ENCODE data around the gene A4GALT.
A peak's percentile ranks its signal among the peaks of the same experiment; 100 is the strongest.

The A4GALT gene

DNA sequence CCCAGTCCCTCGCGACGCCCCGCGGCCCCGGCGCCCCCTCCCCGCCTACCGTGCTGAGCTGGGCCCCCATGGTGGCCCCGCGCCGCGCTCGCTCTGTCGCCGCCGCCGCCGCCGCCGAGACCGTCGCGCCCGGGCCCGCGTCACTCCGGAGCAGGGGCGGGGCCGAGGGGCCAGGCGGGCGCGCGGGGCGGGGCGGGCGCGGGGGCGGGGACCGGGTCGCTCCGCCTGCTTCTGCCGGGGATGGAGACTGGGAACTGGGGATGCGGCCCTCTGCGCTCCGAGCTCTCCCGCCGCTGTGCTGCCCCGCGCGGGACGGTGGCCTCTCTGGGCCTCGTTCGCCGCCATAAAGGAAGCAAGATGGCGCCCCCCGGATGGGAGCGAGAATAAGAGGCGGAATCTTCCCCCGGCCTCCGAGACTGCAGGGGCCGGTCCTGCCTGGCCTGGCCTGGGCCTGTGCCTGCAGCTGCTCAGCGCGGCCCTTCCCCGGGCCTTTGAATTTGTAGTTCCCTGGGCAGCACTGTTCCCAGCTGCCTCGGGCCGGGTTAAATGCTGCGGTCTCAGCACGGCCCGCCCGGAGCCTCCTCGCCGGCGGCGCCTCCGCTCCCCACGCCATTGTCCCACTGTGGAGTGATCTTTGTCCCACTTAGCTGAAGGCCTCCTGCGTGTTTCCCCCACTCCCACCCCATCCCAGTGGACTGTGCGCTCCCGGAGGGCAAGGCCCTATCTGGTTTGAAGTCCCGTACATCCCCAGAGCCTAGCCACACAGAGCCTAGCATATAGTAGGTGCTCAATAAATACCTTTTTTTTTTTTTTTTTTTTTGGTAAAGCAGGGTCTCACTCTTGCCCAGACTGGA lies 71.2 kb downstream of the A4GALT start, which contains the start of gene CYB5R3:
CYB5R3 (minus strand) TSS at position 147 of the 854 bp plus-strand sequence; CDS start at position 70, 77 bp downstream.
- peak; percentile 98 for DNase-seq (ENCODE audit: low spot score)
- TF ChIP-seq, protein P1, sequence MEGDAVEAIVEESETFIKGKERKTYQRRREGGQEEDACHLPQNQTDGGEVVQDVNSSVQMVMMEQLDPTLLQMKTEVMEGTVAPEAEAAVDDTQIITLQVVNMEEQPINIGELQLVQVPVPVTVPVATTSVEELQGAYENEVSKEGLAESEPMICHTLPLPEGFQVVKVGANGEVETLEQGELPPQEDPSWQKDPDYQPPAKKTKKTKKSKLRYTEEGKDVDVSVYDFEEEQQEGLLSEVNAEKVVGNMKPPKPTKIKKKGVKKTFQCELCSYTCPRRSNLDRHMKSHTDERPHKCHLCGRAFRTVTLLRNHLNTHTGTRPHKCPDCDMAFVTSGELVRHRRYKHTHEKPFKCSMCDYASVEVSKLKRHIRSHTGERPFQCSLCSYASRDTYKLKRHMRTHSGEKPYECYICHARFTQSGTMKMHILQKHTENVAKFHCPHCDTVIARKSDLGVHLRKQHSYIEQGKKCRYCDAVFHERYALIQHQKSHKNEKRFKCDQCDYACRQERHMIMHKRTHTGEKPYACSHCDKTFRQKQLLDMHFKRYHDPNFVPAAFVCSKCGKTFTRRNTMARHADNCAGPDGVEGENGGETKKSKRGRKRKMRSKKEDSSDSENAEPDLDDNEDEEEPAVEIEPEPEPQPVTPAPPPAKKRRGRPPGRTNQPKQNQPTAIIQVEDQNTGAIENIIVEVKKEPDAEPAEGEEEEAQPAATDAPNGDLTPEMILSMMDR (IDR thresholded peaks at IDR 0.05; ENCODE audit: extremely low read depth, missing control alignments) = no peak

DNA sequence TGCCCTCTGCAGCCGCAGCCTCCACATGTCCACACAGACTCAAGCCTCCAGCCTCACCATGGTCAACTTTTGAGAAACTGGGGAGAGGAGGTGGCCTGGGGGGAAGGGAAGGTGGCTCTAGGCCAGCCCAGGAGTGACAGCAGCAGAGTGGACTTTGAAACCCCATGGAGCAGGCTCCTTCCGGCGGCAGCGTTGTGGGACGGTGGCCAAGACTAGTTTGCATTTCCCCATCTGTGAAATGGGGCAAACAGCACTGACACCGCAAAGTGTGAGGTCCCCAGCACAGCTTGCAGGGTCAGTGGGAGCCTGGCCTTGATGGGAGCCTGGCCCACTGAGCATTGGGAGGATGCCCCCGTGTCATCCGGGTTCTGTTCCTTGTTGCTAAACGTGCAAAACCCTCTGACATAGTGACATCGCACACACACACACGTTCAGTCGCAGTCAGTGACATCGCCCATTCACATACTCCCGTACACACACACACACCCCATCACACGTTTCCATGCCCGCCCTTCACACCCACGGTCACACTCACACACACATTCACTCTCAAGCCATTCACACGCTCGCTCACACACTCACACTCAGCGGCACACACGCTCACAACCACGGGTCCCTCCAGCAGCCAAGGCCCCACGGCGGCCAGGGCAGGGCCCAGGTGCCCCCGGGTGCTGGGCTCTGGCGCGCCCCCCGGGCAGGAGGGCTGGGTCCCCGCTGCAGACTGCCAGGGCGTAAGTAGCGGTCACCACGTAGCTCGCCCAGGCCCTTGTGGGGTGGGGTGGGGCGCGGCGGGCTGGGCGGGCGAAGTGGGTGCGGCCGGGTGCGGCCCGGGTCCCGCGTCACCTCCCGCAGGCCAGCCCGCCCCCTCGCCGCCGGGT lies 72.1 kb downstream of the A4GALT start:
- TF ChIP-seq, protein P1 (IDR thresholded peaks at IDR 0.05; ENCODE audit: extremely low read depth, missing control alignments) = no peak

DNA sequence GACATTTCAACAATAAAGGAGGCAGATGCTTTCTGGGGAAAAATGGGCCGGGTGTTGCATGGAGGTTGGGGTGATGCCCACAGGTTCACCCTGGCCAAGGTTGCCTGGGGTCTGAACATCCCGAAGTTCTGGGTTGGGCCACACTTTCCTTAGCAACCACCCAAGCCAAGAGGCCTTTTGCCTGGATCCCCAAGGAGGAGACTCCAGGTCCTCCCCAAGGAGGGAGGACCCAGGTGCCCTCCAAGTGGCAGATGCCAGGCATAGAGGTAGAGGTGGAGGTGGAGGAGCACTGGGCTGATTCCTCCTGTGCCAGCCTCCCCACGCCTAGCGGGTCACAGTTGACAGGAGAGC lies 72.7 kb downstream of the A4GALT start:
- TF ChIP-seq, protein P1 (IDR thresholded peaks at IDR 0.05; ENCODE audit: extremely low read depth, missing control alignments) = no peak
- DNase-seq (ENCODE audit: low spot score) = no peak

More for the DNA sequence above, 72.1 kb downstream of the A4GALT start:
- peak; percentile 60 for DNase-seq (ENCODE audit: low spot score)

DNA sequence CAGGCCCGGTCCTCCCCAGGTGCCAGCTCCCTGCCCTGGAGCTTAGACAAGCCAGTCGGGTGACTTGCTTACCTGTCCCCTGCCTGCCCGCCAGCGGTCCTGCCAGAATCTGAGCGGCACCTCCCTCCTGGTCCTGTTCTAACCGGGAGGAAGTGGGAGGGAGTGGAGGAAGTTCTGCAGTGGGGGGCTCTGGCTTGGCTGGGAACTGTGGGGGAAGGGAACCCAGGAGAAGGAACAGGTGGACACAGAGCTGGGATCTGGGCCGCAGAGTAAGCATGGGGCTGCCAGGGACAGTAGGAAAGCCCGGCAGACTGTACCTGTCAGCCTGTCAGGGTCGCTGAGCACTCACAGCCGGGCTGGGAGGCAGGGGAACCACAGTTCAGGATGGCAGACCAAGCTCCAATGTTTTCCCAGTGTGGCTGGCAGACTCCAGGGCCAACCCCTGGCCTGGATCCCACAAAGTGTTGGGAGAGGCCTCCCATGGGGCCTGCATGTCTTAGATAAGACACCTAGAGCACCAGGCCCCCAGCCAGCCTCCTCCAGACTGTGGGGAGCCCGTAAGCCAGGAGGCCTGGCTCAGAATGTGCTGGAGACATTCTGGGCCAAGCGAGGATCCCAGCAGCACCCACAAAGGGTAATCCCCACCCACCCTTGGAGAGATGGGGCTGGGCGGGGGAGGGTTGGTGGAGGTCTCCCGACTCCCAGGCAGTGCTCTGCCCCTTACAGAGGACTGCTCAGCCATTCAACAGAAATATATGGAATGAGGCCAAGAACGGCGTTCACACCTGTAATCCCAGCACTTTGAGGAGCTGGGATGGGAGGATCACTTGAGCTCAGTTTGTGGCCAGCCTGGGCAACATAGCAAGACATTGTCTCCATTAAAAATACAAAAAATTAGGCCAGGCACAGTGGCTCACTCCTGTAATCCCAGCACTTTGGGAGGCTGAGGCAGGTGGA lies 73.8 kb downstream of the A4GALT start:
- TF ChIP-seq, protein P1 (IDR thresholded peaks at IDR 0.05; ENCODE audit: extremely low read depth, missing control alignments) = no peak
- DNase-seq (ENCODE audit: low spot score) = peak; percentile 20

DNA sequence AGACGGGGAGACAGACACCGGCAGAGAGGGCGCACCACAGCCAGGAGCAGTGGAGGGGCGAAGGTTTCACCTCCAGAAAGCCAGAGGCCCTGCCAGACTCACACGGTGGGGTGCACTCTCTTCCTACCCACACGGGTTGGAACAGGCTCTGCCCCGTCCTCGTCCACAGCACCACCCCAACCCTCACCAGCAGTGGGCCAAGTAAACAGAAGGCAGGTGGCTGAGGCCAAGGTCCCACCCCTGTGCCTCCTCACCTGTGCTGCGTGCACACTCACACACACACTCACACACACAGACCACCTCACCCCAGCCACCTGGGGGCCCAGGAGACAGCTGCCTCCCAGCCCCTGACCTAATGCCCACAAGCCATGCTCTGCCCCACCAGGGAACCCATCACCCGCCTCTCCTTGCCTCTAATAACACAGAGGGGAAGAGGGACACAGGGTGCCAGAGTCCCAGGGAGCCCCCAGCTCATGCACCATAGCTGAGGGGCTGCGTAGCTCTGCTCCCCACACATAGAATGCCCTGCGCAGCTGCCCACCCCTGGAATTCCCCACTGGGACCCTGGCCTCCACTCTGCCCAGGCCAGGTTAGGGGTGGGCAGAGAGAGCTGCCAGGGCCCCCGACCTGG lies 74.6 kb downstream of the A4GALT start:
- TF ChIP-seq, protein P1 (IDR thresholded peaks at IDR 0.05; ENCODE audit: extremely low read depth, missing control alignments) = no peak
- DNase-seq (ENCODE audit: low spot score) = peak; percentile 9

DNA sequence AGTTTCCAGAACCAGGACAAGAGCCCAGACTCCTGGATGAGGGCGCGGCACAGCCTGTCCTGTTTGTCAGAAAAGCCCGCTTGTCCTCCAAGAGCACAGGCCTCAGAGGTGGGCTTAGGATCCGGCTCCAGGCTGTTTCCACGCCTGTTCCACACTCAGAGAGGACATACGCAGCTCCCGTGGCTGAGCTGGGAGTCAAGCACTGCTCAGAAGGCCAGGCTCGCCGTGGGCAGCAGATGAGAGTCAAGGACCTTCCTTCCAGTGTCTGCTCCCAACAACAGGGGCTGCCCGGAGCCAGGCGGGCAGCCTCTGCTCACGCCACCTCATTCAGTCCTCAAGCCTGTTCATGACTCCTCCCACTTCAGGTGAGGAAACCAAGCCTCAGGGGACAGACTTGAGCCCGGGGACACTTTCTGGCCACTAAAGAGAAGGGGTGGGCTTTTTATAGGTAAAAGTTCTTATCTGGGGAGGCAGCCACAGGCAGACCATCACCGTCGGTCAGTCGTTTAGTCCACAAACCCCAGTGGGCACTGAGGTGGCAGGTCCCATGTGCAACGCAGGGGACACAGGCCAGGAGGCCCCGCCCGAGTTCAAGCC lies 75.2 kb downstream of the A4GALT start:
- TF ChIP-seq, protein P1 (IDR thresholded peaks at IDR 0.05; ENCODE audit: extremely low read depth, missing control alignments) = no peak
- no peak for DNase-seq (ENCODE audit: low spot score)

All from GM20000 (cell line).